Endothelial cell of umbilical vein (primary cell): ENCODE measurements around the gene MRPL38. TPM values are rescaled to one million over a fixed set of nuclear protein-coding genes. Genes with fewer than 3 reads are reported as not detected.
A peak's percentile ranks its signal among the peaks of the same experiment; 100 is the strongest.
"Not testable (repeated sequence)": the region's sequence is repeated elsewhere in the genome, so short reads cannot be mapped to it uniquely, and the experiment has no call there.

Source experiments
- BruUV-seq: library from RNA; stranded (reverse); fragments of 400-500 nt; replicated peaks from 2 replicates; lab custom pipeline; 2021; lab: Mats Ljungman, UMichigan
- CTCF ChIA-PET: fragments of 300-600, 350-600 bp; sonication (Branson Sonifier 250); formaldehyde crosslinking; loops from one replicate; lab custom pipeline; 2021; ENCODE audit warnings: antibody characterized with exemption, inconsistent platforms; lab: Charles Lee
- POLR2A ChIA-PET: fragments of 300-600, 350-600 bp; sonication (Branson Sonifier 250); formaldehyde crosslinking; loops from one replicate; lab custom pipeline; 2021; ENCODE audit warnings: antibody characterized with exemption, inconsistent platforms; lab: Charles Lee
- DNase-seq: peaks from one replicate; pipeline ENCODE4 v3.0.0-alpha.2; 2011; ENCODE audit warnings: low read depth, low spot score
- FAIRE-seq: peaks from 2 replicates; lab custom pipeline; 2011; peaks lifted over from hg19 to GRCh38; lab: Jason Lieb, UNC
- H2AFZ ChIP-seq: 2 replicates; pipeline ENCODE4 v1.6.0; 2012; ENCODE audit warnings: low read depth, low read length, control low read depth, inconsistent platforms
- H3K27ac ChIP-seq: 2 replicates; pipeline ENCODE4 v1.5.1; 2011; ENCODE audit warnings: low read depth, mild to moderate bottlenecking, control low read depth, low read length, moderate library complexity; ENCODE audit not compliant: insufficient read depth
- H3K27me3 ChIP-seq, 2 experiments: 2 replicates each; pipeline versions ENCODE4 v1.6.0 to v1.6.1; 2011; ENCODE audit warnings: low read length in 2 of 2, mixed read lengths in 1 of 2; ENCODE audit not compliant: control insufficient read depth in 2 of 2, insufficient read depth in 2 of 2
- H3K36me3 ChIP-seq, 2 experiments: 2 replicates in 1 of 2; 3 replicates in 1 of 2; pipeline ENCODE4 v1.5.1; 2011; ENCODE audit warnings: low read length in 2 of 2, mild to moderate bottlenecking in 1 of 2, moderate library complexity in 1 of 2; ENCODE audit not compliant: control insufficient read depth in 2 of 2, insufficient read depth in 2 of 2; ENCODE audit errors: extremely low read depth in 1 of 2
- H3K4me1 ChIP-seq: 3 replicates; pipeline ENCODE4 v1.5.1; 2011; ENCODE audit warnings: mild to moderate bottlenecking, low read length; ENCODE audit not compliant: control insufficient read depth, insufficient read depth; ENCODE audit errors: extremely low read depth
- H3K4me2 ChIP-seq: 2 replicates; pipeline ENCODE4 v1.6.1; 2011; ENCODE audit warnings: low read length, control low read depth, mixed read lengths; ENCODE audit not compliant: insufficient read depth
- H3K4me3 ChIP-seq, 3 experiments: fragments of 200-600 bp in 1 of 3; sonication (generic), shearing (Covaris generic) in 1 of 3; replicated peaks in 1 of 3; 2 replicates each; pipeline ENCODE4 v1.5.1; 2011 to 2016; ENCODE audit warnings: control low read depth in 3 of 3, low read length in 3 of 3, mild to moderate bottlenecking in 2 of 3, inconsistent platforms in 1 of 3, low read depth in 1 of 3, moderate library complexity in 1 of 3; ENCODE audit not compliant: insufficient read depth in 1 of 3
- H3K79me2 ChIP-seq: 2 replicates; pipeline ENCODE4 v1.6.0; 2012; ENCODE audit warnings: low read length, inconsistent platforms; ENCODE audit not compliant: control insufficient read depth, insufficient read depth
- H3K9ac ChIP-seq: replicated peaks from 2 replicates; pipeline ENCODE3; 2011; ENCODE audit warnings: low read length, control low read depth; ENCODE audit not compliant: insufficient read depth; ENCODE audit errors: extremely low read depth
- H3K9me1 ChIP-seq: replicated peaks from 3 replicates; pipeline ENCODE4 v1.6.0; 2011; ENCODE audit warnings: mild to moderate bottlenecking, low read length; ENCODE audit not compliant: control insufficient read depth, insufficient read depth; ENCODE audit errors: extremely low read depth
- H3K9me3 ChIP-seq: replicated peaks from 2 replicates; pipeline ENCODE4 v1.5.1; 2012; ENCODE audit warnings: low read length, inconsistent platforms; ENCODE audit not compliant: control insufficient read depth, insufficient read depth
- H4K20me1 ChIP-seq: replicated peaks from 2 replicates; pipeline ENCODE3; 2011; ENCODE audit warnings: mild to moderate bottlenecking, low read length; ENCODE audit not compliant: control insufficient read depth, insufficient read depth; ENCODE audit errors: extremely low read depth
- CTCF ChIP-seq, 2 donors: IDR thresholded peaks; 1 replicate in 1 of 2; 2 replicates in 1 of 2; pipeline ENCODE4 v1.5.1; 2011; ENCODE audit warnings: low read length in 2 of 2, mild to moderate bottlenecking in 2 of 2, moderate library complexity in 2 of 2, control low read depth in 1 of 2, inconsistent platforms in 1 of 2, low read depth in 1 of 2; ENCODE audit not compliant: insufficient read depth in 1 of 2; ENCODE audit errors: extremely low read depth in 1 of 2
- EZH2 ChIP-seq: IDR thresholded peaks from 2 replicates; pipeline ENCODE4 v1.6.1; 2012; ENCODE audit warnings: borderline replicate concordance, low read depth, mild to moderate bottlenecking, moderate library complexity, low read length, inconsistent platforms; ENCODE audit not compliant: severe bottlenecking
- FOS ChIP-seq: IDR thresholded peaks from 2 replicates; pipeline ENCODE4 v1.6.1; 2011; ENCODE audit warnings: mild to moderate bottlenecking, low read length, moderate library complexity, borderline replicate concordance; ENCODE audit not compliant: insufficient read depth
- GATA2 ChIP-seq: IDR thresholded peaks from 2 replicates; pipeline ENCODE4 v1.7.0; 2011; ENCODE audit warnings: low read depth, mild to moderate bottlenecking, moderate library complexity, mixed read lengths, low read length; ENCODE audit not compliant: insufficient read length, insufficient read depth
- JUN ChIP-seq: IDR thresholded peaks from 2 replicates; pipeline ENCODE4 v1.6.1; 2011; ENCODE audit warnings: borderline replicate concordance, low read depth; ENCODE audit not compliant: insufficient read length, insufficient read depth
- MYC ChIP-seq: IDR thresholded peaks from one replicate; pipeline ENCODE4 v1.6.1; 2011; ENCODE audit warnings: mild to moderate bottlenecking, low read depth, low read length
- POLR2A ChIP-seq: IDR thresholded peaks from 2 replicates; pipeline ENCODE4 v1.6.1; 2012; ENCODE audit warnings: low read depth, mild to moderate bottlenecking, control low read depth, low read length
- POLR2AphosphoS5 ChIP-seq: IDR thresholded peaks from 2 replicates; pipeline ENCODE4 v1.6.1; 2012; ENCODE audit warnings: low read depth, mild to moderate bottlenecking, control low read depth, low read length, moderate library complexity; ENCODE audit not compliant: insufficient read depth
- dilution Hi-C: fragments of 300-500 bp; cut with MboI; formaldehyde crosslinking; loops from one replicate; pipeline ENCODE4 v1.15.0; 2019; ENCODE audit warnings: low sequenced_read_pairs; ENCODE audit not compliant: extremely low pct_ligation_motif_present
- intact Hi-C: fragments of 100-400 bp; cut with micrococcal nuclease; formaldehyde crosslinking; loops from one replicate; pipeline ENCODE4 v1.10.0; 2022
- polyA plus RNA-seq, 4 experiments: library from polyadenylated mRNA; depleted of rRNA in 3 of 4; stranded (reverse) in 3 of 4; unstranded in 1 of 4; fragments of >200 nt; gene quantifications; 2 replicates each; pipeline versions ENCODE4 v1.2.1 to v1.2.3, GENCODE V29; 2011 to 2012; ENCODE audit warnings: missing spikeins in 1 of 4
- total RNA-seq: library from RNA; stranded (reverse); gene quantifications from 2 replicates; pipeline ENCODE4 v1.2.3, GENCODE V29; 2021
- TF ChIP-seq, protein P1 (sequence below): IDR thresholded peaks from 2 replicates; pipeline ENCODE4 v1.6.1; 2011; ENCODE audit not compliant: insufficient read depth, insufficient read length

Gene MRPL38
- total and polyA plus RNA-seq, 2 donors (not counting 3 experiments of a cell fraction or from before 2014, with no cell fraction given), result 82.7 to 93.8 TPM

DNA sequence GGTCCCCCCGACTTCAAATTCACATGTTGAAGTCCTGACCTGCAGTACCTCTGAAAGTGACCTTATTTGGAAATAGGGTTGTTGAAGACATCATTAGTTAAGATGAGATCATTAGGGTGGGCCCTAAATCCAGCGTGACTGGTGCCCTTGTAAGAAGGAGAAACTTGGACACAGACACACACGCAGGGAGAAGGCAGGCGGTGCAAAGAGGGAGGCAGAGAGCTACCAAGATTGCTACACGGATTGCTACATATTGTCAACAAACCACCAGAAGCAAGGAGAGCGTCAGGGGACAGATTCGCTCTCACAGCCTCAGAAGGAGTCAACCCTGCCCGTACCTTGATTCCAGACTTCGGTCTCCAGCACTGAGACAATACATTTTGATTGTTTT, 42.8 kb downstream of the MRPL38 start:
- no peak for FAIRE-seq
- ChIA-PET CTCF (interaction anchor here (1.1 to 11.3 kb wide), 11 partner anchors 12 to 112 kb away, joined by 3 to 241 read pairs (median 5); partner anchors contain the start of genes GALK1, TRIM47 and TRIM65), POLR2A (no interaction called here)

GRCh38 chr17:75859358-75859757, 45.3 kb downstream of the MRPL38 start:
- H3K9me3 ChIP-seq, H3K27me3 ChIP-seq, intact Hi-C loops, H2AFZ ChIP-seq, H3K9me1 ChIP-seq, BruUV-seq, dilution Hi-C loops, FAIRE-seq, H3K4me3 ChIP-seq, H3K4me2 ChIP-seq, H3K36me3 ChIP-seq, H3K9ac ChIP-seq, H4K20me1 ChIP-seq, H3K79me2 ChIP-seq, DNase-seq: not testable (repeated sequence)
- CTCF ChIA-PET, result interaction anchor here (0.6 to 11.3 kb wide), 8 partner anchors 11 to 95 kb away, joined by 3 to 241 read pairs (median 5); partner anchors contain the start of genes GALK1 and TRIM47
- Histone ChIP-seq H3K27ac (peak overlapping the region; percentile 93), H3K4me1 (peaks cover 22% of the 10 kb centered on the region)
- POLR2A ChIA-PET, result interaction anchor here (1.0 to 2.5 kb wide), 4 partner anchors 10 to 79 kb away, joined by 5 to 17 read pairs (median 9); a partner anchor contains a TSS

More for the DNA sequence above, 42.8 kb downstream of the MRPL38 start:
- Histone ChIP-seq H3K27me3 (no peaks in the 10 kb centered on the region), H3K36me3 (no peaks in the 10 kb centered on the region), H3K9me3 (no peaks in the 10 kb centered on the region), H3K27ac (no peak overlapping the region), H2AFZ (no peak overlapping the region), H3K79me2 (no peaks in the 10 kb centered on the region), H3K4me2 (no peak overlapping the region), H4K20me1 (no peaks in the 10 kb centered on the region), H3K4me3 (no peak overlapping the region), H3K9me1 (no peaks in the 10 kb centered on the region), H3K4me1 (peaks cover 10% of the 10 kb centered on the region), H3K9ac (no peak overlapping the region)
- intact Hi-C loops (no loop called here), dilution Hi-C loops (no loop called here)
- BruUV-seq, result no TSS peak
- no peak for TF ChIP-seq CTCF (IDR thresholded peaks at IDR 0.05; ENCODE audit: extremely low read depth in 1 of 2, insufficient read depth in 1 of 2, low read depth in 1 of 2, low read length in 2 of 2)
- TF ChIP-seq FOS, result no peak
- no peak for TF ChIP-seq POLR2A
- TF ChIP-seq GATA2, result no peak
- no peak for TF ChIP-seq JUN
- TF ChIP-seq, protein P1, sequence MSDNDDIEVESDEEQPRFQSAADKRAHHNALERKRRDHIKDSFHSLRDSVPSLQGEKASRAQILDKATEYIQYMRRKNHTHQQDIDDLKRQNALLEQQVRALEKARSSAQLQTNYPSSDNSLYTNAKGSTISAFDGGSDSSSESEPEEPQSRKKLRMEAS, result no peak
- TF ChIP-seq POLR2AphosphoS5, result no peak
- no peak for TF ChIP-seq EZH2
- no peak for TF ChIP-seq MYC
- DNase-seq, result no peak
